Stromal cell of bone marrow (primary cell): ENCODE measurements around the gene SMIM34.

Experiments
- DNase-seq: peaks from one replicate; pipeline ENCODE4 v3.0.0-alpha.2; 2012; ENCODE audit warnings: low read depth

SMIM34 gene

GRCh38 chr21:34372321-34372720 lies 51.4 kb downstream of the SMIM34 start:
- no peak for DNase-seq

GRCh38 chr21:34369741-34370140 lies 54.0 kb downstream of the SMIM34 start:
- DNase-seq, result no peak
